ENCODE results near the gene VPS45.

DNA sequence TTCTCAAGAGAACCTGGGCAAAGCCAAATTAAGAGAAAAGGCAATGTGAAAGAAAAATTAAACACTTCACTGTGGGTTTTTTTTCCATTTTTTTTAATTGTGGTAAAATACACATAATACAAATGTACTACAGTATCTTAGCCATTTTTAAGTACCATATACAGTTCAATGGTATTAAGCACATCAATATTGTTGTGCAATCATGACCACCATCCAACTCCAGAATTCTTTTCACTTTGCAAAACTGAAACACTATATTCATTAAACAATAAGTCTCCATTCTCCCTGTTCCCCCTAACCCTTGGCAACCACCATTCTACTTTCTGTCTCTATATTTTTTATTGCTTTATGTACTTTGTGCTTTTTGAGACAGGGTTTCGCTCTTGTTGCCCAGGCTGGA, 39.3 kb upstream of the VPS45 start:
- TF ChIP-seq CTCF (IDR thresholded peaks at IDR 0.05) (no peak), POLR2A (IDR thresholded peaks at IDR 0.05) (no peak)
